AG08395 (cell line): ENCODE measurements around the gene TP53I11.

ENCODE experiments used
- DNase-seq: peaks from one replicate; pipeline ENCODE4 v3.0.0; 2012; ENCODE audit warnings: mixed read lengths, low spot score

The TP53I11 gene

DNA sequence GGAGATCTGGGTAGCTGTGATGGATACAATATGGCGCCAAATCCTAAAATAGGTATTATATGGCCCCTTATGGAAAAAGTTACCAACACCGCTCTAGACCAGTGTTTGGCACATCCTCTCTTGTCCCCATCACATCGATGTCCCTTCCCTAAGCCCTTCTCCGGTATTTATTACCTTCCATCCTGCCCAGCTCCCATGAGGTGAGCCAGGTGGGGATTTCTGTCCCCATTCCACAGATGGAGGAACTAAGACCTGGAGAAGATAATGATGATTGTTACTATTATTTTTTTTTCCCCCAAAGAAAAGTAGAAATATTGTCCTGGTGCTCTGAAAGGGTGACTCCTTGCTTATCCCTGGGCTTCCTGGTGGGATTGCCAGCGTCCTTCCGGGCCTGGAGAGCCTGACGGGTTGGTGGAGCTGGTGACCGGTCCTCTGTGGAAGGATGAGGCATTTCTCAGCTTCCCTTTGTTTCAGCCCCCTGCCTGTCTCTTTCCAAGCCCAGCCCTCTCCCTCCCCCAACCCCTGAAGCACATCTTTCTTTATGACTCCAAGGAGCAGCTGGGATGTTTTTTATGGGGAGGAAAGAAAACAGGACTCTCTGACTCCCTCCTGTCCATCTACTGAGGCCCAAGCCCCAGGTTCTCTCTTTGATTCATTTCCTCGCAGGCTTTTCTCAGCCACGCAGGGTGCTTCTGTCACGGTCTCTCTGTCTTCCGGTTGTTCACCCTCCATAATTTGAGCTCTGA, 65.4 kb downstream of the TP53I11 start:
- DNase-seq, result no peak

GRCh38 chr11:44884056-44884455, 66.6 kb downstream of the TP53I11 start:
- no peak for DNase-seq

DNA sequence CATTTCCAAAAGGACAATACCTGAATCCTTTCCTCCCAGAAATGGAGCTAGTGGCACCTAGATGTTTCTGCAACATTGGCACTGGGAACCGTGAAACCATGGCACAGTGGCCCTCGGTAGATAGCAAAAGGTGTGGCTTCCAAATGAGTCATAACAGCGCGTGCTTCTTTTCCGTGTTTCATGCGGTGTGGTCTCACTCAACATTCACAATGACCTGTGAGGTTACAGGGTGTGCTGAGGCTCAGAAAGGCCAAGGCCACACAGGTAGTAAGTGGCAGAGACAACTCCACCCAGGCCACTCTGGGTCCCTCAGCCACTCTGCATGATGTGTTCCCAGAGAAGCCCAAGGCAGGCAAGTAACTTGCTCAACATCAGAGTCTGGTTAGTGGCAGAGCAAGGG, 67.4 kb downstream of the TP53I11 start:
- DNase-seq, result no peak
